Kidney tubule cell (primary cell): ENCODE measurements around the gene CHL1.

Source experiments
- DNase-seq: peaks from one replicate; pipeline ENCODE4 v3.0.0-alpha.2; 2018; ENCODE audit warnings: low spot score

The CHL1 gene

DNA sequence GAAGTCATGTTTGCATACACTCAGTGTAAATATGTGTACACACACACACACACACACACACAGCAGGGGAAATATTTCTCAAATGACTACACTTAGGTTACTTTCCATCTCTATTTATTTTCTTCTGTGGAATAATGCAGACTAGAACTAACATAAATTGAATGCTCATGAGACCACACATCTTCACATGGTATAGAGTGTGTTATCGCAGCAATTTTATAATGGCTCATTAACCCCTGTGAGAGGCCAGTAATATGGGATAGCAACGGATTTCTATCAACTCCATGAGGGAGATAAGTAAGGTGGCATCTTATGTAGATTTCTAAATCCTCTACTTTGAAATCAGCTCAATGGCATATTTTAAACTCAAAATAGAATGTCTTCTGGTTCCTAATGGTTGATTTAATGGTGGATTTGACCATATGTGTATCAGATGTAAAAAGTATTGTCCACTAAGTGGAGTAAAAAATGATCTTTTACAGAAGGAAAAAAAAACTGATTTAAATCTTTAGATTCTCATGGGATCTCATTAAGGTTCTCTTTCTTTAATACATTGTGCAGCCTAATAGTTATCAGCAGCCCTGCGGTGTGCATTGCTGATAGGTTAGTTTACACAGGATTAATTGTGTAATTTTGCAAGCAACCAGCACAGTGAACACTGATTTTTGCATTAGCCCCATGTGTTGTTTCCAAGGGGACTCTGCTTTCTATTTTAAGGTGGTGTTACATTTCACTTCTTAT, 32.0 kb downstream of the CHL1 start:
- DNase-seq: no peak

- DNase-seq: peak; percentile 32
Observed at GRCh38 chr3:229183-229661, 32.7 kb downstream of the CHL1 start.

- DNase-seq: no peak
Observed at GRCh38 chr3:236881-237280, 40.3 kb downstream of the CHL1 start.

GRCh38 chr3:242602-243355, 46.2 kb downstream of the CHL1 start:
- peak; percentile 34 for DNase-seq

DNA sequence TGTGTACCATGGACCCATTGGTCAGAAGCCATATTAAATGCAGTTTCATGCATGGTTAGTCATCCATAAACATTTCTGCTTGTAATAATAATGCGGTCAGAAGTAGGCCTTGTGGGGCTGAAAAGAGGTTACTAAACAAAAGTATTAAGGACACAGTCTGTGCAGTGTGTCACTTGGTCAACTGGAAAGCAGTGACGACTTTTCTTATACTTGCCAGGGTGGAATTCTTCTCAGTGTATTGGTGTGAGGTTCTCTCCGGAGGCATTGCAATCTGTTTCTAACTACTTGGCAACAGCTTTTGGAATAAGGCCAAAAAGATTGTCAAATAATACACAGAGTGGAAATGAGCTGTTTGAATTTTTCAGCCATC, 46.8 kb downstream of the CHL1 start:
- peak; percentile 97 for DNase-seq

- no peak for DNase-seq
Observed at GRCh38 chr3:244041-244440, 47.5 kb downstream of the CHL1 start.

- DNase-seq: no peak
Observed at GRCh38 chr3:247916-248315, 51.4 kb downstream of the CHL1 start.

- no peak for DNase-seq
Observed at GRCh38 chr3:248864-249520, 52.4 kb downstream of the CHL1 start.

DNA sequence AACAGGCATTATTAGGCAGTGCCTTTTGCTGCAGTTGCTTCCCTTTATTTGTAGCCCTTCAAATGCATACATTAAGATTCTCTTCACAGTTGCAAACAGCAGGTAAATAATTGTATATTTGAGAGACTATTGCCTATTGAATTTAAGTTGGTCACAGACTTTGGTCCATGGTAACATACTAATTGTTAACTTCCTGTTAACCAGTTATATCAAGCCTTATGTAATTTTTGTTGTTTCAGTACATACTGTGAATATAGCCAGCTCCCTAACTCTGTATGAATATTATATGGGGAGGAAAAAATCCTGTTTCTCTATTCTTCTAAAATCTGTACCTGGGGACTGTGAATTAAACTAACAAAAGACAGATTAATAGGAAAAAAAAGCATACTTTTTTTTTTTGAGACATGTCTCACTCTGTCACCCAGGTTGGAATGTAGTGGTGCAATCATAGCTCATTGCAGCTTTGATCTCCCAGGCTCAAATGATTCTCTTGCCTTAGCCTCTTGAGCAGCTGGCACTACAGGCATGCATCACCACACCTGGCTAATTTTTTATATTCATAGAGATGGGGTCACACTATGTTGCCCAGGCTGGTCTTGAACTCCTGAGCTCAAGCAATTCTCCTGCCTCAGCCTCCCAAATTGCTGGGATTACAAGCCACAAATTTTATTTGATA, 53.2 kb downstream of the CHL1 start:
- peak; percentile 53 for DNase-seq

DNA sequence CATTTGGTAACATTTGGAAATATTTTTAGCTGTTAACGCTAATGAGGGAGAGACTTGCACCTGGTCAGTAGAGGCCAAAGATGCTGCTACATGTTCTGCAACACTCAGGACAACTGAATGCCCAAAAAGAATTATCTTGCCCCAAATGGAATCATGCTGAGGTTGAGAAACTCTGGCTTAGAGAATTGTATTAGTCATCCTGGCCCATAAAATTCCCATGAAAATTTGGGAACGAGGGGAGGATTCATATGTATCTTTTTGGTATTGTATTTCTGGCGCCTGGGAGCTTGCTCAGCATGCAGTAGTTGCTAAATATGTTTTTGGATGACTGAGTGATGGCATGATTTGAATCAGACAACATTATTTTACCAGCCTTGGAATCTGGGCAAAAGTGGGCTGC, 59.9 kb downstream of the CHL1 start:
- DNase-seq: no peak

DNA sequence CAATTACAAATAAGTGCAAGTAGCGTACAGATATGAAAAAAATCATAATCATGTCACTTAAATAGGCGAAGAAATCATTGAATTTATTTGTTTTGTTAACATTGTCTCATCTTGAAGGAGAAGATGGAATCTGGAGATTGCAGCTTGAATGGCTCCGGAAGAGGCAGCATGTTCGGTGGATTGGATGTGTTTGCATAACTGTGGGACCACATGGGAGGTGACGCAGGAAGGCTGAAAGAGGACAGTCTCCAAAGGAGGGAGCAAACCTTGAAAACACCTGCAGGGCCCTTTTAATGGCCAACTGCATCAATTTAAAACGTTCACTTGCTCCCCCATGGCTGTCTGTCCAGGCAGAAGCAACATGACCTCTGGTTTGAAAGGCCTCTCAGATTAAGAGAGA, 61.3 kb downstream of the CHL1 start:
- no peak for DNase-seq

DNA sequence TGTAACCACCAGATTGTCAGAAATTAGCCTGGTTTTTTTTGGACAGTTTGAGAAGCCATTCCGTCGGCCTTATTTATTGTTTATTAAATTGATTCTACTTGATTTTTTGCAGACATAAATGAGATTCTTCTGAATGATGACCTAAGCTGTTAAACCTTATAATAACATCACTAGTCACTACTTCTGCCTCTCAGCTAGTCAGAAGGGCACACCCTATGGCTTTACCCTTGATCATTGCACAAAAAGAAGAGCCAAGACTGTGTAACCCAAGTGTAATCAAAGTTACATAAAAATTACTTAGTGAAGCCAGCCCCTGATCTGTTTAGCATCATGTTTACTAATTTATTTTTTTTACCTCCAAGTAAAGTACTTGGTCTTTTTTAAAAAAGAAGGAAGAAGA, 64.3 kb downstream of the CHL1 start:
- DNase-seq: no peak

- no peak for DNase-seq
Observed at GRCh38 chr3:263393-263792, 66.8 kb downstream of the CHL1 start.

GRCh38 chr3:264394-265156, 68.0 kb downstream of the CHL1 start:
- DNase-seq: peak; percentile 94

DNA sequence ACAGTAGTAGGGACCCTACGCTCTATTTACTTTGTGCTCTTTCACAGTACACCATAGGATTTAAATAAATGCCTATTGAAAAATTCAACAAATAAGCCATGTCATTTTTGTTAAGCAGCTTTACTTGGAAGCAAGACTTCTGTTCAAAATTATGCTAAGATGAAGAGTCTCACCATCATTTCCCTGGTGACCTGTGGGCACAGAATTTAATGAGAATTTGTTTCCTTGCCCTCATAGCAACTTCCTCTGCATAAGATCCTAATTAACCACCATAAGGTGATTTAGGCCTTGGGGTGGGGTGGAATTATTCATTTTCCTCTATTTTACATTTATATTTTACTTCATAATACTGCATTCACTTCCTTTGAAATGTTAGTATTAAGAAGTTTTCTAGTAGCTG, 70.5 kb downstream of the CHL1 start:
- no peak for DNase-seq

GRCh38 chr3:270688-271087, 74.1 kb downstream of the CHL1 start:
- no peak for DNase-seq

- no peak for DNase-seq
Observed at GRCh38 chr3:274927-275326, 78.4 kb downstream of the CHL1 start.

- DNase-seq: peak; percentile 18
Observed at GRCh38 chr3:277873-278272, 81.3 kb downstream of the CHL1 start.

GRCh38 chr3:278300-279064, 81.9 kb downstream of the CHL1 start:
- peak; percentile 20 for DNase-seq

DNA sequence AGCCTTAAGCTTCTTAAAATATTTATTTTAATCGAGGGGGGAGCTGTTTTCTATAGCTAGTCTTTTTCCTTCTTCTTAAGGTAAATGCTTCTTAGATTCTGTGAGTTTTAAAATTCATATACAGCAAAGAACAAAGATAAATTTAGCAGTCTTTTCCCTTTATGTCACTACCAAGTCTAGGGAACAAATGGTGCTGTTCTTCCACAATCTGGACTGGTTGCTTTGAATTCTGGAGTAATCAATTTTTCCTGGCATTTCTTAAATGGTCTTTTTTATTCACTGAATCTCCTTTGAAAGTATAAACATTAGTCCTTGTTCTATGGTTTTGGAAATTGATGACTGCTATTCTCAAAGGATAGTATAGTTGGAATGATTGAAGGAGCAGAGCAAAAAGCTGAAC, 82.8 kb downstream of the CHL1 start:
- no peak for DNase-seq

GRCh38 chr3:280681-281080, 84.1 kb downstream of the CHL1 start:
- DNase-seq: peak; percentile 68
